Measurements from ENCODE around the gene OR1N2.
"Not testable (repeated sequence)": the region's sequence is repeated elsewhere in the genome, so short reads cannot be mapped to it uniquely, and the experiment has no call there.

OR1N2 gene

GRCh38 chr9:122552812-122553211 lies at the start of gene OR1N2:
Gene OR1N2, plus strand, starts transcription at chr9:122553112. Its CDS starts 100 bp downstream, at chr9:122553212.
- DNase-seq (ENCODE audit: low read depth, low spot score), result no peak

DNA sequence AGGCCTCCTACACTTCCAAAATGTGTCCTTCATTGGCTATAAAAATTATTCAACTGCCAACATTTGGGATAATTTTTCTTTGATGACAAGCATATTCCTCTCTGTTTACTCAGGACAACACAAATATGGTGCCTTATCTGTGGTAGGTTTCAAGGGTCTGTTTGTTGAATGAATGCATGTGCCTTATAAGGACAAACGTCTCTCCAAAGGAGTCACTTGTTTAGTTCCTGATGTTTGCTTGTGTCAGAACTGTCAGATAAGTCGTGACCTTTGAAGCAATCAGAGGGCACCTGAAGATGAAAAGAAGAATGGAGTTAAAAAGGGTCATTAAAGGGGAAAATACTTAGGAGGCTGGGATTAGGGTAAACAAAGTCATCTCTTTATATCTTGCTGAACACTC lies 45.9 kb upstream of the OR1N2 start:
- DNase-seq (ENCODE audit: low read depth, low spot score), result no peak

DNA sequence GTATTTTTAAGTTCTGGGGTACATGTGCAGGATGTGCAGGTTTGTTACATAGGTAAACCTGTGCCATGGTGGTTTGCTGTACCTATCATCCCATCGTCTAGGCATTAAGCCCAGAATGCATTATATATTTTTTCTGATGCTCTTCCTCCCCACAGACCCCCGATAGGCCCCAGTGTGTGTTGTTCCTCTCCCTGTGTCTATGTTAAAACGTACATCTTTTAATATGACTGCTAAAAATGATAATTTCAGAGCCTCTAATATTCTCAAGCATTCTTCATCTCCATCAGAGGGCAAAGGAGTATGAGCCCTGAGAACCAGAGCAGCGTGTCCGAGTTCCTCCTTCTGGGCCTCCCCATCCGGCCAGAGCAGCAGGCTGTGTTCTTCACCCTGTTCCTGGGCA lies 42.4 kb upstream of the OR1N2 start, which contains the start of gene OR1J2:
OR1J2 (plus strand) TSS at position 301 of the 400 bp plus-strand sequence; CDS start at position 301, 0 bp downstream.
- DNase-seq (ENCODE audit: low read depth, low spot score), result no peak

GRCh38 chr9:122518226-122518625 lies 34.7 kb upstream of the OR1N2 start:
- DNase-seq (ENCODE audit: low read depth, low spot score), result no peak

DNA sequence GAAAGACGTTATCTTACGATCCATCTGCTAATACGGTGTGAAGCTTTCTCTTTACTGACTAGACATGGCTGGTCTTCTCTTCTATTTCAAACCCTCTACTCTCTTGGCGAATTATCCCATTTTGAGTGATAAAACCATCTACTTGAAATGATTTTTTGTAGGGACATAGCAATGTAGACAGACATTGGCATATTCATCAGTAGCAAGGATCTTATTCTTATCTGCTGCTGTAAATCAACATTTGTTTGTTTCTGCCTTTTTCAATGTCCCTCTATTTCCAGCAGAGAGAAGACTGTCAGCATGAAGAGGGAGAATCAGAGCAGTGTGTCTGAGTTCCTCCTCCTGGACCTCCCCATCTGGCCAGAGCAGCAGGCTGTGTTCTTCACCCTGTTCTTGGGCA lies 34.1 kb upstream of the OR1N2 start, which contains the start of gene OR1J4:
OR1J4 (plus strand) TSS at position 301 of the 400 bp plus-strand sequence; CDS start at position 301, 0 bp downstream.
- DNase-seq (ENCODE audit: low read depth, low spot score), result no peak

GRCh38 chr9:122519376-122519775 lies 33.5 kb upstream of the OR1N2 start:
- DNase-seq (ENCODE audit: low read depth, low spot score), result no peak

- no peak for DNase-seq (ENCODE audit: low read depth, low spot score)
Observed at GRCh38 chr9:122526602-122527001, 26.3 kb upstream of the OR1N2 start.

DNA sequence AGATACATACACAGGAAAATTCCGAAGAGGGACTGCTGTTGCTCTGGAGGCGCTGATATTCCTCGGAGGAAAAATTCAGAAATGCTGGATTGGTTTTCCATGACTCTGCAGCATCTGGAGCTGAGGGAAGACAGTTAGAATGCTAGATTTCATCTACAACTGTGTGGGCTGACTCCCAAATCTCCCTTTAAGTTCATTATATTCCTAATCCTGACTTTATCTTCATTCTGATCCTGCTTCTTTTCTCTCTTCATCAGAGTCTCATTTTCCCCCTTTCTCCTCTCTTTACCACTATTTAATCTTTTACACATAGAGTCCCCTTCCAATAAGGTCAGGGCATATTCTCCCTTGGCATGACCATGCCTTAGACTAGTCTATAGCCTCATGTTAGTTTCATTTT lies 25.7 kb upstream of the OR1N2 start, which contains the start of gene OR1N1:
OR1N1 (minus strand) TSS at position 101 of the 400 bp plus-strand sequence; CDS start at position 101, 0 bp downstream.
- DNase-seq (ENCODE audit: low read depth, low spot score), result no peak

DNA sequence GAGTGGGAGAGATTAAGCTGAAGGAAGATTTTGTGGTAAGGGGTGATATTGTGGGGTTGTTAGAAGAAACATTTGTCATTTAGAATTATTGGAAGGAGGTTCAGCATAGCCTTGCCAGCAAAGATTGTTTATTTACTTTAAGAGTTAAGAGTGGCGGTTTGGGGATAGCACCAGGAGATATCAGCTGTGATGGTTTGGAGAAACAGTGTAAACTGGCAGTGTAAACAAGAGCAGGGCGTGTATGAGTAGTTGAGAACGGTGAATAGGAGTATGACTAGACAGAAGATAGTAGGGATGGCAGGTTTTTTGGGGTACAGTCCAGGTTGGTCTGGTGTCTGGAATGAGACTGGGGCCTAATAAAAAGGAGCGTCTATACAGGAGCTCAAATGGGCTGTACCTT lies 21.8 kb upstream of the OR1N2 start:
- DNase-seq (ENCODE audit: low read depth, low spot score), result not testable (repeated sequence)

- DNase-seq (ENCODE audit: low read depth, low spot score), result no peak
Observed at GRCh38 chr9:122536134-122536533, 16.8 kb upstream of the OR1N2 start.

GRCh38 chr9:122537066-122537465 lies 15.8 kb upstream of the OR1N2 start:
- not testable (repeated sequence) for DNase-seq (ENCODE audit: low read depth, low spot score)

- DNase-seq (ENCODE audit: low read depth, low spot score), result no peak
Observed at GRCh38 chr9:122538757-122539156, 14.2 kb upstream of the OR1N2 start.

DNA sequence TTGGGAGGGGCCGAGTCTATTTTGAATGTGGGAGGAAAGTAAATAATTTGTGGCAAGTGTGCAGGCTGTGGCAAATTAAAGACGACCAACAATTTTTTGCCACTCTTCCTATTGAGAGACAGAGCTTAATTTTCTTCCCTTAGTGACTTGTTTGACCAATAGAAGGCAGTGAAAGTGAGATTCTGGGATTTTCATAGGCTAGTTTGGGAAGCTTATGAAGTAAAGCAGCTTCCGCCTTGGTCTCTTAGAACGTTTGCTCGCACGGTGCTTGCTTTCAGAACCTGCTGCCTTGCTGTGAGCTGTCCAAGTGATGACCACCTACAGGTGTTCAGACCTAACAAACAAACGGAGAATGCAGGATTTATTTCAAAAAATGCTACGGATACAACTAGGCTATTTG lies 6.7 kb upstream of the OR1N2 start:
- no peak for DNase-seq (ENCODE audit: low read depth, low spot score)

DNA sequence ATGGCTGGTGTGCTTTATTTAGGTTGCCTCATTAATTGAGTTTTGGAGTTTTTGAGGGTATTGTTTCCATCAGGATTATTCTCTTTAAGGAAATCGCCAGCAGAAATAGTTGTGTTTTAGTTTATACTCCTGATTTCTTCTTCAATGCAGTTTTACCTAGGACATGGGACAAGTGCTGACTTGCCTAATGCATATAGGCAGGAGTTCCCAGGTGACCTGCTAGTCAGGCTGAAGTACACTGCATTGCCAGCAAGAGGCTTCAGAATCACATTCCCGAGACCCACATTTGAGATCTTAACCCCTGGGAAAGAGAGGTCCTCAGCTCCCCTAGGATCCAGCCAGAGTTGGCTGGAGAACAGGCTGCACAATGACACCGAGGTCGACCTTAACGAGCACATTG lies 1.5 kb upstream of the OR1N2 start:
- no peak for DNase-seq (ENCODE audit: low read depth, low spot score)

- no peak for DNase-seq (ENCODE audit: low read depth, low spot score)
Observed at GRCh38 chr9:122561446-122561845, 8.5 kb downstream of the OR1N2 start.

GRCh38 chr9:122562134-122562760 lies 9.3 kb downstream of the OR1N2 start:
- no peak for DNase-seq (ENCODE audit: low read depth, low spot score)

DNA sequence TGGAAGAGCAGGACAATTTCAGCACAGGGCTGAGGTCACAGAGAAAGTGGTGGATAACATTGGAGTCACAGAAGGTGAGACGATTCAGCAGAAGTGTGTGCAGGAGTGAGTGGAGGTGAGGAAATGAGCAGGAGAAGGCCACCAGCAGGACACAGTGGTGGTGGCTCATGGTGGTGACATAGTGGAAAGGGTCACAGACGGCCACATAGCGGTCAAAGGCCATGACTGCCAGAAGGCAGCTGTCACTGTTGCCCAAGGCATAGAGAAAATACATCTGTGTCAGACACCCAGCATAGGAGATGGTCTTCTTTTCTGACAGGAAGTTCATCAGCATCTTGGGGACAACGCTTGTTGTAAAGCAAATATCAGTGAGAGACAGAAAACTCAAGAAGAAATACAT lies 15.0 kb downstream of the OR1N2 start:
- no peak for DNase-seq (ENCODE audit: low read depth, low spot score)

DNA sequence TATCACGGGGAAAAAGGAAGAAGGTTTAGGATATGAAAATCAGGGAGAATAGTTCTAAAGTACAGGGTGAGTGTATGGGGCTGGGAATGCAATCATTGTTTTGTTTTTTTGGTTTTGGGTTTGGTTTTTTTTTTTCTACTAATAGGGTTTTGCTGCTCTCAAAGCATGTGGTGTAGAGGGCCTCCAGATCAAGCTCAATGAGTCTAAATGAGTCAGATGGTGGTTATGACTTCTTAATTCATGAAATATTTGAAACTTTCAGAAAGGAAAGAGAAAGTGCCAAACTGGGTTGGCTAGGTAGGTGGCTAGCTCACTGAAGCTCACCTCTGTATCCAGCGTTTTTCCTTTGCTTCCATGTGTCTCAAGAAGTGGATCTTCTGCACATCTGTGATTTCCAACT lies 19.5 kb downstream of the OR1N2 start:
- DNase-seq (ENCODE audit: low read depth, low spot score), result no peak

DNA sequence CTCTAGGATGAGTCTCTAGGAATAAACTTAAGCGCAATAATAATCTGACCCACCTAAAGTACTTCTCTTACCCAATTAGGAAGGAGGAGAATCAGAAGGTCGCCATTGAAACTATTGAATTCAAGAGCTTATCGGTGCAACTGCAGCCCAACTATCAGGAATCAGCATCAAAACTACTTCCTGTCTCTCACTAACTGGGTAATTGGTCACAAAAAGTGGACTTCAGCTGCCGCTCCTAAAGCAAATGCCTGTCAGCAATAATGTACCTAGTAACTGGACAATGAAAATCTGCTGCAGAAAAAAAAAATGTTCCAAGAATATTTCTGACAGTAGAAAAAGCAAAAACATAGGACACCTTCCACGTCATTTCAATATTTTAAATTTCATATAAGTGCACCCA lies 27.0 kb downstream of the OR1N2 start:
- DNase-seq (ENCODE audit: low read depth, low spot score), result no peak

GRCh38 chr9:122580360-122580759 lies 27.4 kb downstream of the OR1N2 start:
- DNase-seq (ENCODE audit: low read depth, low spot score), result no peak

- DNase-seq (ENCODE audit: low read depth, low spot score), result not testable (repeated sequence)
Observed at GRCh38 chr9:122583284-122583683, 30.4 kb downstream of the OR1N2 start, which contains the start of gene OR1L8. Gene OR1L8, minus strand, starts transcription at chr9:122583384. Its CDS starts 14,907 bp downstream, at chr9:122568477.
